ENCODE results near the gene YIPF2.

- TF ChIP-seq, protein P1, sequence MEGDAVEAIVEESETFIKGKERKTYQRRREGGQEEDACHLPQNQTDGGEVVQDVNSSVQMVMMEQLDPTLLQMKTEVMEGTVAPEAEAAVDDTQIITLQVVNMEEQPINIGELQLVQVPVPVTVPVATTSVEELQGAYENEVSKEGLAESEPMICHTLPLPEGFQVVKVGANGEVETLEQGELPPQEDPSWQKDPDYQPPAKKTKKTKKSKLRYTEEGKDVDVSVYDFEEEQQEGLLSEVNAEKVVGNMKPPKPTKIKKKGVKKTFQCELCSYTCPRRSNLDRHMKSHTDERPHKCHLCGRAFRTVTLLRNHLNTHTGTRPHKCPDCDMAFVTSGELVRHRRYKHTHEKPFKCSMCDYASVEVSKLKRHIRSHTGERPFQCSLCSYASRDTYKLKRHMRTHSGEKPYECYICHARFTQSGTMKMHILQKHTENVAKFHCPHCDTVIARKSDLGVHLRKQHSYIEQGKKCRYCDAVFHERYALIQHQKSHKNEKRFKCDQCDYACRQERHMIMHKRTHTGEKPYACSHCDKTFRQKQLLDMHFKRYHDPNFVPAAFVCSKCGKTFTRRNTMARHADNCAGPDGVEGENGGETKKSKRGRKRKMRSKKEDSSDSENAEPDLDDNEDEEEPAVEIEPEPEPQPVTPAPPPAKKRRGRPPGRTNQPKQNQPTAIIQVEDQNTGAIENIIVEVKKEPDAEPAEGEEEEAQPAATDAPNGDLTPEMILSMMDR (IDR thresholded peaks at IDR 0.05) = no peak
- no peak for TF ChIP-seq POLR2AphosphoS5 (IDR thresholded peaks at IDR 0.05)
These were observed 40.0 kb downstream of the YIPF2 start for GRCh38 chr19:10888421-10888866.

Measured in upper lobe of left lung (tissue), 4 donors.